Measurements from ENCODE around the gene NDUFAF2.

The NDUFAF2 gene

DNA sequence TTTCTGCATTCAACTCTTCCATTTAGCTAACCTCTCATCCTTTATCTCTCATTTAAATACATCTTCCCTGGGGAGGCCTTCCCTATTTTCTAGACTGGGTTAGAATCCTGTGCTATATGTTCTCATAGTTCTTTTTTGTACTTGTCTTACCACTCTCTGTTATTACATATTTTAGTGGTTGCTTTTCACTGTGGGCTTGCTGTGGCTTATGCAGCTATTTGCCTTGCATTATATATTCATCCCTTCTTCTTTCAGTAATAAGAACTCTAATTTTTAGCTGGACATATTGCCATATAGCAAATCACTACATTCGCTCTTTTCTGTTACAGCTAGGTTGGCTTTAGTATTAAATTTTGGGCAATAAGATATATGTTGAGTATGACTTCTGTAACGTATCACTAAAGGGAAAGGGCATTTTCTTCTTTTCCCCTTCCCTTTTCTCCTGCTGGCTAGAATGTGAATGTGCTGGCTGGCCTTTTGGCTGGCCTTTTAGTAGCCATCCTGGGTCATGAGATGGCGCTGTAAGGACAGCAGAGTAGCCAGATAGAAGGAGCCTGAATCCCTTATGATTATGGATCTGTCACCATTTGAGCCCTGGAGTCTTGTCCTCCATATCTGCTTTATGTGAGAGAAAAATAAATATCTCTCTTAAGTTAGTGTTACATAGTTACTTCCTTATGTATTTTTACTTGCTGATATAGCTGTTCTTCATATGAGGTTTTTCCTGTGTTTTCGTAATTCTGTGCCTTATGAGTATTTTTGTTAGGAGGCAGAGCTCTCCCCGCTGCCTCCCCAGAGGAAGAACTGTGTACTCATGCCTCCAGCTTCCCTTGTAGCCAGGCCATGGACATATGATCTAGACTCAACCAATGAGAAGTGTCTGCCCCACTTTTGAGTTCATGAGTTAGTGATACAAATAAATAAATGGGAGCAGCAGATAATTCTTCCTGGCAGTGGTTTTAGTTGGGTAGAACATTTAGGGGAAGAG, 65.8 kb downstream of the NDUFAF2 start:
- no peak for DNase-seq (ENCODE audit: extremely low read depth, low read depth)
- no peak overlapping the region for H3K4me3 ChIP-seq (replicated peaks; ENCODE audit: low read depth, low read length)
- TF ChIP-seq, protein P1, sequence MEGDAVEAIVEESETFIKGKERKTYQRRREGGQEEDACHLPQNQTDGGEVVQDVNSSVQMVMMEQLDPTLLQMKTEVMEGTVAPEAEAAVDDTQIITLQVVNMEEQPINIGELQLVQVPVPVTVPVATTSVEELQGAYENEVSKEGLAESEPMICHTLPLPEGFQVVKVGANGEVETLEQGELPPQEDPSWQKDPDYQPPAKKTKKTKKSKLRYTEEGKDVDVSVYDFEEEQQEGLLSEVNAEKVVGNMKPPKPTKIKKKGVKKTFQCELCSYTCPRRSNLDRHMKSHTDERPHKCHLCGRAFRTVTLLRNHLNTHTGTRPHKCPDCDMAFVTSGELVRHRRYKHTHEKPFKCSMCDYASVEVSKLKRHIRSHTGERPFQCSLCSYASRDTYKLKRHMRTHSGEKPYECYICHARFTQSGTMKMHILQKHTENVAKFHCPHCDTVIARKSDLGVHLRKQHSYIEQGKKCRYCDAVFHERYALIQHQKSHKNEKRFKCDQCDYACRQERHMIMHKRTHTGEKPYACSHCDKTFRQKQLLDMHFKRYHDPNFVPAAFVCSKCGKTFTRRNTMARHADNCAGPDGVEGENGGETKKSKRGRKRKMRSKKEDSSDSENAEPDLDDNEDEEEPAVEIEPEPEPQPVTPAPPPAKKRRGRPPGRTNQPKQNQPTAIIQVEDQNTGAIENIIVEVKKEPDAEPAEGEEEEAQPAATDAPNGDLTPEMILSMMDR (IDR thresholded peaks at IDR 0.05; ENCODE audit: low read depth, low read length, missing control alignments), result peak; percentile 31

DNA sequence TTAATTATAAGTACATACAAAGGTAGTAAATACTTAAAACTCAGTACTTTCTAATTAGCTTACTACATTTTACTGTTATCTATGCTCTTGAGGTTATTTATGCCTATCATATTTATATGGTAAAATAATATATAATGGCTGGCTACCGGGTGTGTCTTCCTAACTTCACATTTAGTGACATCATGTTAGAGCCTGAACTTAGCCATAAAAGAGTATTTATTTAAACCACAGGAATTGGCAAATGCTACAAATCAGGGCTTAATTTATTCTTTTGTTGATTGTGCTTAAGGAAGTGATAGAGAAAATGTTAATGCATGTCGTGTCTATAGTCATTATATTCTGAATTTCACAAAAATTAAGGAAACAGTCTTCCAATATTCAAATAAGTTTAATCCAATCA, 73.1 kb downstream of the NDUFAF2 start:
- no peak overlapping the region for H3K4me3 ChIP-seq (replicated peaks; ENCODE audit: low read depth, low read length)
- no peak for DNase-seq (ENCODE audit: extremely low read depth, low read depth)
- TF ChIP-seq, protein P1 (IDR thresholded peaks at IDR 0.05; ENCODE audit: low read depth, low read length, missing control alignments), result no peak

DNA sequence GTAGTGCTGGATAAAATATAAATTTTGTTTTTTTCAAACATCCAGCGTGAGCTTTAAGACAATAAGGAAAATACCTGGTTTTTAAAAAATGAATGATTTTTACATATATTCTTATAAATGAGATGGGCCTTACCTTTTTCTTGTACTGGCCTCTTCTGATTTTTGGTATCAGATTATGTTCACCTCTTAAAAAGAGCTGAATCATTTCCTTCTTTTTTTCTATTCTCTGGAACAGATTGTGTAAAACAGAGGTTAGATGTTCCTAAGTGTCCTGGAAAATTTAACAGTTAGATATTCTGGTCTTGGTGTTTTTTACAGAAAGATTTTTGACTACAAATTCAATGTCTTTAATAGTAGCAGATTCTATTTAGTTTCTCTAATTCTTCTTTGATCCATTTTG, 74.6 kb downstream of the NDUFAF2 start:
- no peak overlapping the region for H3K4me3 ChIP-seq (replicated peaks; ENCODE audit: low read depth, low read length)
- TF ChIP-seq, protein P1 (IDR thresholded peaks at IDR 0.05; ENCODE audit: low read depth, low read length, missing control alignments), result no peak
- DNase-seq (ENCODE audit: extremely low read depth, low read depth), result no peak

DNA sequence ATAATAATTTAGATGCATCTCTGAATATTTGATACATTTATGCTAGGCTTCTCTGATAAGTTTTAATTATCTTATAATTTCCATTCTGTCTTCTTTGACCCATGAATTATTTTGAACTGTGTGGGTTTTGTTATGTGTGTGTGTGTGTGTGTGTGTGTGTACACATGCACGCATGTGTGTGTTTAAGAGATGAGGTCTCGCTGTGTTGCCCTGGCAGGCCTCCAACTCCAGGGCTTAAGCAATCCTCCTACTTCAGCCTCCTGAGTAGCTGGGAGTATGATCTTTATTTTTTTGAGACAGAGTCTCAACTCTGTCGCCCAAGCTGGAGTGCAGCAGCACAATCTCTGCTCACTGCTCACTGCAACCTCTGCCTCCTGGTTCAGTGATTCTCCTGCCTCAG, 75.4 kb downstream of the NDUFAF2 start:
- TF ChIP-seq, protein P1 (IDR thresholded peaks at IDR 0.05; ENCODE audit: low read depth, low read length, missing control alignments), result no peak
- no peak overlapping the region for H3K4me3 ChIP-seq (replicated peaks; ENCODE audit: low read depth, low read length)
- DNase-seq (ENCODE audit: extremely low read depth, low read depth), result no peak

DNA sequence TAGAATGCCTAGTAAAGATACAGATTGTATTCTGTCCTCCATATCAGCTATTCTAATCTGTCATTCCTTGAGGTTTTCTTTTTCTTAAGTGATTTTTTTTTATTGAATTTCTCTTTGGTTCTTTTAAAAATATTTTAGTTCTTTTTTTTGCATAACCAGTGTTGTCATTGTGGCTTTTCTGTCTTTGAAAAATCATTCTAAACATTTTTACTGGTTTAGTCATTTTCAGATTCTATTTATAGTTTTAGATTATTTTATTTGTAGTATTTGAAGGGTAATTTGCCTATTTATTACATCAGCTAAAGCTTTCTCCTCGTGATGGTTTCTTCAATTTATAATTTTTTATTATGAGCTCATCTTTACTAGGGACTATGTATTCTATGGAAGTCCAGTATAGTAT, 78.1 kb downstream of the NDUFAF2 start:
- TF ChIP-seq, protein P1 (IDR thresholded peaks at IDR 0.05; ENCODE audit: low read depth, low read length, missing control alignments), result no peak
- no peak overlapping the region for H3K4me3 ChIP-seq (replicated peaks; ENCODE audit: low read depth, low read length)

DNA sequence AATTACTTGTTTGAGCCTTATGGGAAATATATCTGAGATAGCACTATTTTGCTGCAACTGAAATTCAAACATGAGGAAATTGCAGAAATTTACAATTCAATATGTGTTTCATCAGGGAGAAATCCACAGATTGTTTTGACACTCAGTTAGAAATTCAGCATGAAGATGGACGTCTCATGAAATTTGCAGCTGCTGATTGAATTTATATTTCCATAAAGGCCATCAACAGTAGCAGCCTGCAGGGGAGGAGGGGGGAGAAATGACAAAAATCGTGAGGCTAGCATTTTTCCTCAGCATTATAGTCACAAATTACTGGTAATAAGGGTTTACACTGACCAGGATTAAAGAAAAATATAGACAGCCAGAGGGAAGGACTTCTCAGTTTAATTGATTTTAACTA, 81.0 kb downstream of the NDUFAF2 start:
- H3K4me3 ChIP-seq (replicated peaks; ENCODE audit: low read depth, low read length), result no peak overlapping the region
- no peak for DNase-seq (ENCODE audit: extremely low read depth, low read depth)
- TF ChIP-seq, protein P1 (IDR thresholded peaks at IDR 0.05; ENCODE audit: low read depth, low read length, missing control alignments), result no peak

More for the DNA sequence above, 78.1 kb downstream of the NDUFAF2 start:
- DNase-seq (ENCODE audit: extremely low read depth, low read depth), result no peak

All from HFF-Myc (cell line).